K562 (cell line): ENCODE results near the gene TRIM24. TPM values are rescaled to one million over a fixed set of nuclear protein-coding genes. Genes with fewer than 3 reads are reported as not detected.
A peak's percentile ranks its signal among the peaks of the same experiment; 100 is the strongest.

Experiments used
- ATAC-seq: fragments of 200-7000 bp; cut with Tn5 transposase; 3 replicates; pipeline ENCODE4 v1.9.1; 2020; ENCODE audit warnings: moderate library complexity
- BruUV-seq: library from RNA; stranded (reverse); fragments of 400-500 nt; replicated peaks from 2 replicates; lab custom pipeline; 2021; lab: Mats Ljungman, UMichigan
- CTCF ChIA-PET: fragments of 300-600 bp; formaldehyde crosslinking; extraction: SDS; loops from one replicate; lab custom pipeline; 2021; ENCODE audit warnings: low intra/inter-chr PET ratio; lab: Yijun Ruan, JAX
- POLR2A ChIA-PET: fragments of 300-600, 350-650 bp; sonication (Branson Sonifier 250); formaldehyde crosslinking; extraction: SDS; loops from one replicate; lab custom pipeline; 2021; ENCODE audit warnings: antibody characterized with exemption, inconsistent platforms; lab: Yijun Ruan, JAX
- DNase-seq, 4 experiments: peaks; one replicate each; pipeline versions ENCODE4 v3.0.0 to v3.0.0-alpha.2; 2011 to 2018; ENCODE audit warnings: low spot score in 3 of 4, mixed read lengths in 3 of 4; ENCODE audit errors: extremely low read depth in 1 of 4
- FAIRE-seq: peaks from 2 replicates; lab custom pipeline; 2011; peaks lifted over from hg19 to GRCh38; lab: Jason Lieb, UNC
- H2AFZ ChIP-seq: 2 replicates; pipeline ENCODE4 v1.6.0; 2011; ENCODE audit warnings: low read depth, low read length, control low read depth, inconsistent platforms
- H3K27ac ChIP-seq: fragments of 200-600 bp; 3 replicates; pipeline ENCODE4 v1.8.0; 2011; ENCODE audit warnings: low read depth, mild to moderate bottlenecking, control low read depth, inconsistent platforms, low read length, moderate library complexity, mixed read lengths; ENCODE audit errors: extremely low read depth
- H3K27me3 ChIP-seq, 2 experiments: fragments of 300-600 bp in 1 of 2; 2 replicates in 1 of 2; 3 replicates in 1 of 2; pipeline versions ENCODE4 v1.6.0 to v1.8.0; 2011; ENCODE audit warnings: inconsistent platforms in 2 of 2, low read length in 2 of 2, mild to moderate bottlenecking in 1 of 2, mixed read lengths in 1 of 2, moderate library complexity in 1 of 2; ENCODE audit not compliant: control insufficient read depth in 2 of 2, insufficient read depth in 2 of 2
- H3K36me3 ChIP-seq: fragments of 300-600 bp; 3 replicates; pipeline ENCODE4 v1.8.0; 2011; ENCODE audit warnings: mild to moderate bottlenecking, low read length, inconsistent platforms; ENCODE audit not compliant: control insufficient read depth, insufficient read depth
- H3K4me1 ChIP-seq, 2 experiments: fragments of 200-600 bp in 1 of 2; replicated peaks in 1 of 2; 2 replicates in 1 of 2; 3 replicates in 1 of 2; pipeline versions ENCODE4 v1.5.1 to v1.8.0; 2011; ENCODE audit warnings: inconsistent platforms in 2 of 2, low read length in 2 of 2, mild to moderate bottlenecking in 1 of 2, mixed read lengths in 1 of 2, moderate library complexity in 1 of 2; ENCODE audit not compliant: control insufficient read depth in 2 of 2, insufficient read depth in 2 of 2
- H3K4me2 ChIP-seq: 2 replicates; pipeline ENCODE4 v1.6.1; 2011; ENCODE audit warnings: low read length, control low read depth, inconsistent platforms, mixed read lengths; ENCODE audit not compliant: insufficient read depth
- H3K4me3 ChIP-seq: fragments of 200-600 bp; sonication (generic), shearing (Covaris generic); 2 replicates; pipeline ENCODE4 v1.5.1; 2016; ENCODE audit warnings: control low read depth, inconsistent platforms
- H3K79me2 ChIP-seq: fragments of 200-600 bp; 3 replicates; pipeline ENCODE4 v1.8.0; 2011; ENCODE audit warnings: low read length, inconsistent platforms; ENCODE audit not compliant: control insufficient read depth, insufficient read depth
- H3K9ac ChIP-seq, 2 experiments: 2 replicates each; pipeline versions ENCODE4 v1.6.0 to v1.6.1; 2011; ENCODE audit warnings: low read depth in 2 of 2, low read length in 2 of 2, control low read depth in 1 of 2, inconsistent platforms in 1 of 2, mild to moderate bottlenecking in 1 of 2, mixed read lengths in 1 of 2; ENCODE audit not compliant: insufficient read depth in 1 of 2
- H3K9me1 ChIP-seq: one replicate; pipeline ENCODE4 v1.6.0; 2011; ENCODE audit warnings: inconsistent platforms, mild to moderate bottlenecking, low read length, moderate library complexity; ENCODE audit not compliant: control insufficient read depth, insufficient read depth
- H3K9me3 ChIP-seq: replicated peaks from 2 replicates; pipeline ENCODE4 v1.5.1; 2011; ENCODE audit warnings: low read depth, low read length, inconsistent platforms; ENCODE audit not compliant: control insufficient read depth, insufficient read depth
- H4K20me1 ChIP-seq: replicated peaks from 2 replicates; pipeline ENCODE4 v1.6.1; 2011; ENCODE audit warnings: low read length, inconsistent platforms, mixed read lengths; ENCODE audit not compliant: control insufficient read depth, insufficient read depth
- ATF3 ChIP-seq, 2 experiments: fragments of 450-650 bp in 1 of 2; sonication (generic) in 1 of 2; formaldehyde crosslinking in 1 of 2; IDR thresholded peaks in 1 of 2; conservative IDR thresholded peaks in 1 of 2; 2 replicates each; pipeline versions ENCODE4 v1.6.1 to v1.8.1; 2016 to 2023; ENCODE audit warnings: mild to moderate bottlenecking in 2 of 2, moderate library complexity in 2 of 2, inconsistent platforms in 1 of 2, missing genetic modification reagents in 1 of 2
- EP400 ChIP-seq: fragments of 450-650 bp; IDR thresholded peaks from 2 replicates; pipeline ENCODE4 v1.6.1; 2017; ENCODE audit warnings: antibody characterized with exemption, mild to moderate bottlenecking, moderate library complexity
- EZH2 ChIP-seq: IDR thresholded peaks from 2 replicates; pipeline ENCODE4 v1.6.1; 2012; ENCODE audit warnings: low read depth, mild to moderate bottlenecking, inconsistent platforms, low read length, borderline replicate concordance
- HCFC1 ChIP-seq: IDR thresholded peaks from 2 replicates; pipeline ENCODE4 v1.6.1; 2012; ENCODE audit warnings: low read depth, low read length, improper control_type of control experiment
- JUND ChIP-seq, 2 experiments: IDR thresholded peaks; 2 replicates in 1 of 2; 3 replicates in 1 of 2; pipeline ENCODE4 v1.6.1; 2011; ENCODE audit warnings: borderline replicate concordance in 2 of 2, low read depth in 2 of 2, low read length in 2 of 2, improper control_type of control experiment in 1 of 2, missing biosample characterization in 1 of 2, missing genetic modification characterization in 1 of 2, missing genetic modification reagents in 1 of 2
- NELFE ChIP-seq: IDR thresholded peaks from 2 replicates; pipeline ENCODE4 v1.6.1; 2011; ENCODE audit warnings: mild to moderate bottlenecking; ENCODE audit not compliant: insufficient read depth, insufficient read length
- PCBP2 ChIP-seq: fragments of 200-400 bp; formaldehyde crosslinking; IDR thresholded peaks from 2 replicates; pipeline ENCODE4 v1.6.1; 2018; ENCODE audit warnings: low read length, low read depth, mild to moderate bottlenecking, moderate library complexity; ENCODE audit not compliant: poor library complexity, severe bottlenecking
- POLR3G ChIP-seq: IDR thresholded peaks from 2 replicates; pipeline ENCODE4 v1.6.1; 2011; ENCODE audit not compliant: insufficient read length, insufficient replicate concordance; ENCODE audit errors: extremely low read depth
- PURB ChIP-seq: sonication (generic); formaldehyde crosslinking; IDR thresholded peaks from 2 replicates; pipeline ENCODE4 v1.9.0; 2021; ENCODE audit warnings: low read depth, mild to moderate bottlenecking, missing genetic modification reagents
- TFAM ChIP-seq: fragments of 250-450 bp; sonication (Bioruptor Pico); conservative IDR thresholded peaks from 2 replicates; pipeline ENCODE4 v1.5.0; 2021; ENCODE audit warnings: mild to moderate bottlenecking, moderate library complexity
- whole genome bisulfite sequencing: fragments of 100-300 bp; shearing (Covaris generic); methylation state at CpG from one replicate; pipeline ENCODE4 v1.1.6; 2016; ENCODE audit warnings: low coverage, mixed read lengths; ENCODE audit not compliant: insufficient coverage; ENCODE audit errors: missing lambda C conversion rate; 5-methylcytosine and 5-hydroxymethylcytosine counted together
- in situ Hi-C: fragments of 300-500 bp; cut with MboI; formaldehyde crosslinking; loops from 4 replicates; pipeline ENCODE4 v1.15.0; 2018; ENCODE audit warnings: inconsistent platforms, mixed read lengths
- intact Hi-C: fragments of 100-400 bp; cut with micrococcal nuclease; formaldehyde crosslinking; loops from 2 replicates; pipeline ENCODE4 v1.14.2; 2022
- polyA plus RNA-seq, 8 experiments: library from polyadenylated mRNA; depleted of rRNA in 4 of 8; stranded (reverse) in 5 of 8; unstranded in 3 of 8; fragments of >200 nt; fragmentation: Nextera tagmentation in 2 of 8; fragmentation: Illumina TruSeq in 1 of 8; extraction: Ambion mirVana in 2 of 8; extraction: Trizol in 1 of 8; gene quantifications; 2 replicates each; pipeline versions ENCODE4 v1.2.1 to v1.2.3, GENCODE V29; 2011 to 2014; ENCODE audit warnings: inconsistent platforms in 1 of 8, missing spikeins in 1 of 8
- total RNA-seq, 7 experiments: library from RNA; depleted of rRNA in 6 of 7; stranded (reverse); fragments of >200 nt in 6 of 7; fragmentation: Illumina TruSeq in 2 of 7; extraction: Trizol in 2 of 7; gene quantifications; 2 replicates each; pipeline versions ENCODE4 v1.2.1 to v1.2.3, GENCODE V29; 2011 to 2021; ENCODE audit warnings: low replicate concordance in 1 of 7
- TF ChIP-seq, protein P1 (sequence below): fragments of 450-650 bp; conservative IDR thresholded peaks from 2 replicates; pipeline ENCODE4 v1.6.1; 2016; ENCODE audit warnings: missing genetic modification characterization, low read depth, mild to moderate bottlenecking, missing compliant biosample characterization, moderate library complexity
- TF ChIP-seq, protein P2 (sequence below): fragments of 250-450 bp; sonication (Bioruptor Pico); IDR thresholded peaks from 2 replicates; pipeline ENCODE4 v1.8.0; 2021; ENCODE audit warnings: mild to moderate bottlenecking, moderate library complexity

TRIM24 gene
- total and polyA plus RNA-seq, 9 of the 15 experiments (the other 6 are each of a cell fraction or from before 2014, with no cell fraction given) = 13.4 to 74.0 (median 41.7) TPM

- FAIRE-seq (peak; percentile 48), DNase-seq (no peak), ATAC-seq (no peak)
- Histone ChIP-seq H3K4me1 (peaks cover 2 to 31% of the 10 kb centered on the region in 2 experiments; a peak in 3 of 5 replicates), H3K4me2 (no peak overlapping the region), H3K9ac (no peak overlapping the region), H3K27ac (0 out of 3 replicates have a peak overlapping the region, but pooled peaks have one; percentile 5), H3K4me3 (no peak overlapping the region), H3K9me3 (peaks cover 2% of the 10 kb centered on the region; the same call in 1 of the 2 replicates), H3K36me3 (peaks cover 30% of the 10 kb centered on the region; the same call in 2 of the 3 replicates), H2AFZ (no peak overlapping the region), H3K27me3 (no peaks in the 10 kb centered on the region), H3K79me2 (peaks cover 97% of the 10 kb centered on the region), H4K20me1 (peaks cover 3% of the 10 kb centered on the region; the same call in 1 of the 2 replicates), H3K9me1 (no peaks in the 10 kb centered on the region)
- ChIA-PET CTCF (no interaction called here), POLR2A (interaction anchor here (3.5 kb wide), 1 partner anchor 18 kb away, joined by 12 read pairs; no protein-coding TSS in a partner anchor)
- no TSS peak for BruUV-seq
- TF ChIP-seq ATF3 (IDR thresholded peaks at IDR 0.05) (no peak), ATF3 (CRISPR knock-in tag; conservative IDR thresholded peaks at IDR 0.05) (no peak), PURB (CRISPR knock-in tag) (no peak), POLR3G (no peak), TFAM (CRISPR knock-in tag) (no peak), HCFC1 (no peak), EZH2 (no peak), PCBP2 (no peak), NELFE (no peak), JUND (IDR thresholded peaks at IDR 0.05; ENCODE audit: borderline replicate concordance, low read depth, low read length) (no peak), JUND (tag; IDR thresholded peaks at IDR 0.05; ENCODE audit: borderline replicate concordance, low read depth, low read length) (no peak), EP400 (no peak)
- TF ChIP-seq, protein P1, sequence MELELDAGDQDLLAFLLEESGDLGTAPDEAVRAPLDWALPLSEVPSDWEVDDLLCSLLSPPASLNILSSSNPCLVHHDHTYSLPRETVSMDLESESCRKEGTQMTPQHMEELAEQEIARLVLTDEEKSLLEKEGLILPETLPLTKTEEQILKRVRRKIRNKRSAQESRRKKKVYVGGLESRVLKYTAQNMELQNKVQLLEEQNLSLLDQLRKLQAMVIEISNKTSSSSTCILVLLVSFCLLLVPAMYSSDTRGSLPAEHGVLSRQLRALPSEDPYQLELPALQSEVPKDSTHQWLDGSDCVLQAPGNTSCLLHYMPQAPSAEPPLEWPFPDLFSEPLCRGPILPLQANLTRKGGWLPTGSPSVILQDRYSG (tag) = no peak
- TF ChIP-seq, protein P2, sequence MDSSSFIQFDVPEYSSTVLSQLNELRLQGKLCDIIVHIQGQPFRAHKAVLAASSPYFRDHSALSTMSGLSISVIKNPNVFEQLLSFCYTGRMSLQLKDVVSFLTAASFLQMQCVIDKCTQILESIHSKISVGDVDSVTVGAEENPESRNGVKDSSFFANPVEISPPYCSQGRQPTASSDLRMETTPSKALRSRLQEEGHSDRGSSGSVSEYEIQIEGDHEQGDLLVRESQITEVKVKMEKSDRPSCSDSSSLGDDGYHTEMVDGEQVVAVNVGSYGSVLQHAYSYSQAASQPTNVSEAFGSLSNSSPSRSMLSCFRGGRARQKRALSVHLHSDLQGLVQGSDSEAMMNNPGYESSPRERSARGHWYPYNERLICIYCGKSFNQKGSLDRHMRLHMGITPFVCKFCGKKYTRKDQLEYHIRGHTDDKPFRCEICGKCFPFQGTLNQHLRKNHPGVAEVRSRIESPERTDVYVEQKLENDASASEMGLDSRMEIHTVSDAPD (CRISPR knock-in tag) = no peak
- 68% methylated on average over 3 of the region's 3 CpGs for WGBS
- in situ Hi-C loops (no loop called here), intact Hi-C loops (no loop called here)
These were observed 5.0 kb downstream of the TRIM24 start for GRCh38 chr7:138465046-138465445.
